Measurements from ENCODE around the gene ZSCAN4.

GRCh38 chr19:57623091-57623490 lies 45.6 kb upstream of the ZSCAN4 start:
- TF ChIP-seq, protein P1, sequence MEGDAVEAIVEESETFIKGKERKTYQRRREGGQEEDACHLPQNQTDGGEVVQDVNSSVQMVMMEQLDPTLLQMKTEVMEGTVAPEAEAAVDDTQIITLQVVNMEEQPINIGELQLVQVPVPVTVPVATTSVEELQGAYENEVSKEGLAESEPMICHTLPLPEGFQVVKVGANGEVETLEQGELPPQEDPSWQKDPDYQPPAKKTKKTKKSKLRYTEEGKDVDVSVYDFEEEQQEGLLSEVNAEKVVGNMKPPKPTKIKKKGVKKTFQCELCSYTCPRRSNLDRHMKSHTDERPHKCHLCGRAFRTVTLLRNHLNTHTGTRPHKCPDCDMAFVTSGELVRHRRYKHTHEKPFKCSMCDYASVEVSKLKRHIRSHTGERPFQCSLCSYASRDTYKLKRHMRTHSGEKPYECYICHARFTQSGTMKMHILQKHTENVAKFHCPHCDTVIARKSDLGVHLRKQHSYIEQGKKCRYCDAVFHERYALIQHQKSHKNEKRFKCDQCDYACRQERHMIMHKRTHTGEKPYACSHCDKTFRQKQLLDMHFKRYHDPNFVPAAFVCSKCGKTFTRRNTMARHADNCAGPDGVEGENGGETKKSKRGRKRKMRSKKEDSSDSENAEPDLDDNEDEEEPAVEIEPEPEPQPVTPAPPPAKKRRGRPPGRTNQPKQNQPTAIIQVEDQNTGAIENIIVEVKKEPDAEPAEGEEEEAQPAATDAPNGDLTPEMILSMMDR (IDR thresholded peaks at IDR 0.05; ENCODE audit: low read length), result no peak
- no peak for TF ChIP-seq EZH2 (IDR thresholded peaks at IDR 0.05; ENCODE audit: borderline replicate concordance, low read length)
